ENCODE results near the gene MLANA. TPM values are rescaled to one million over a fixed set of nuclear protein-coding genes. Genes with fewer than 3 reads are reported as not detected.

Gene MLANA, protein sequence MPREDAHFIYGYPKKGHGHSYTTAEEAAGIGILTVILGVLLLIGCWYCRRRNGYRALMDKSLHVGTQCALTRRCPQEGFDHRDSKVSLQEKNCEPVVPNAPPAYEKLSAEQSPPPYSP
- total RNA-seq (2022; extraction: Qiagen RNA extraction; ENCODE audit: low read depth), result not detected in 5 replicates

DNA sequence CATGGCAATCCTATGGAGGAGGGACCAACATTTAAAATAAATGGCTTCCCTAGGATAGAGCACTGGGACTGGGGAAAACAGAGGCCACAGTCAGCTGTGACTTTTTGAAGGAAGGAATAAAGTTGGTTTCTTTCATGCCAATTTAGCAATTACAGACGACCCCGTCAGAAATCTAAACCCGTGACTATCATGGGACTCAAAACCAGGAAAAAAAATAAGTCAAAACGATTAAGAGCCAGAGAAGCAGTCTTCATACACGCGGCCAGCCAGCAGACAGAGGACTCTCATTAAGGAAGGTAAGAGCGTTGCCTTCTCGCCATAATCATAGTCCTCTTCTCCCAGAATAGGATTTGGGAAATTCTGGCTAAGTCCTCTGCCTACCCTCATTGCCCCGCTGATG is at the start of gene MLANA:
Gene MLANA, plus strand, starts transcription at position 249 of the 400 bp plus-strand sequence. CDS start 1,586 bp downstream, outside the sequence.

Other genes with a start within 250 kb of the MLANA start
- 19.3 to 20.9 TPM (median 20.2 TPM) in 5 replicates for gene ERMP1, start 57.8 kb upstream of the MLANA start, total RNA-seq (2022; extraction: Qiagen RNA extraction; ENCODE audit: low read depth)
- gene RANBP6, start 124.7 kb downstream of the MLANA start, total RNA-seq (2022; extraction: Qiagen RNA extraction; ENCODE audit: low read depth), result 11.5 to 19.8 TPM (median 14.8 TPM) in 5 replicates